KG1 (cell line): ENCODE measurements around the gene MYL3.
A peak's percentile ranks its signal among the peaks of the same experiment; 100 is the strongest.

Experiments used
- DNase-seq: peaks from one replicate; lab custom pipeline; 2025; lab: John Stamatoyannopoulos, UW

Gene MYL3

DNA sequence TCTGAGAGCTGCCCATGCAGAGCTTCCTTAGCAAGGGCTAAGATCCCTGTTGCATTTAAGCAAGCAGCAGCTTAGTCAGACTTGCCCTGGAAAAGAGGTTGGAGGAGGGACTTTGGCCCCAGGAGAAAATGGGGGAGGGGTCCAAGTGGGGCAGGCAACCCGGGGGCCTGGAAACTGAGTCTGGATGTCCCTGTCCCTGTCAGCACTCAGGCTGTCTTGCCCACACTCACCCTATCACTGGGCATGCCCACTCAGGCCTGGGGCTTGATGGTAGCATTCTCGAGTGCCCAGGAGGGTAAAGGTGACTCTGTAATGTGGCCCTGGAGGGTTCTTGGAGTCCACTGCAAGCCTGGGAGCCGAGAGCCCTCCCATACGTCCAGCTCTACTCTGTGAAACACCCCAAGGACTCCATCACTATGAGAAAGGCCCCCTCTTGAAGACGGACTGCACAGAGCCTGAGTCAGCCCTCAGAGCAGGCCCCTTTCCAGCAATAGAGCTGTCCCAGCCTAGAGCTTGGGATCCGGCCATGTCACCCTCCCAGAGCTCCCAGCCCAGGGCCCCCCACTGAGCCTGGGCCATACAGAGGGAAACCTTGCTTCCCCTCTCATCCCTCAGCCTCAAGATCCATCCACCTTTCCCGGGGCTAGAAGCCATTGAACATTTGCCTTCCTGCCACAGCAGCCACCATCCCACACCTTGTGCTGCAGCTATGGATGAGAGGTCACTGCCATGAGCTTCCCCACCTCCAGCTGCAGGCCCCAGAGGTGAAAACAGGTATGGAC lies 13.4 kb downstream of the MYL3 start:
- no peak for DNase-seq

DNA sequence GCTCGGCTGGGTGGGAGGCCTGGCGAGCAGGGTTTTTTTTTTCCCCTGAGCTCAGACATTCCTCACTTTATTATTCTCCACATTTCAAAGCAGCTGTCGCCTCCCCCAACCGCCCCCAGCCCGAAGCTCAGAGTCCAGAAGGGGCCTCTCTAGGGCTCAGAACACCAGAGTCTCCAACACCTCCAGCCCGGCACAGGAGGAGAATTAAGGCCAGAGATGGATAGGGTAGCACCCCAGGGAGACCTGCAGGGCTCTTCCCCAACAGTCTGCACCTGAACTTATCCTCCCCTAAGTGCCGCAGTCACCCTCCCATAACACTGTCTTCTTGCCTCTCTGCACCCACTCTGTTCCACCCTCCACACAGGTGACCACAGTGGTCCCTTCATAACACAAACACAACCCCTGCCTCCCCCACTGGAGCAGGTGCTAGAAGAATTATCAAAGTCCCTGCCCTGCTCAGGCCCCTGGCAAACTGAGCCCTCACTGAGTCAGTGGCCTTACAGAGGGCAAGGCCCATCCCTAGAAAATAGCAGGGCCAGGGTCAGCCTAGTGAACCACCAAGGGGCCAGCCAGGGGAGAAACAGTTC lies 14.1 kb downstream of the MYL3 start:
- DNase-seq = no peak

DNA sequence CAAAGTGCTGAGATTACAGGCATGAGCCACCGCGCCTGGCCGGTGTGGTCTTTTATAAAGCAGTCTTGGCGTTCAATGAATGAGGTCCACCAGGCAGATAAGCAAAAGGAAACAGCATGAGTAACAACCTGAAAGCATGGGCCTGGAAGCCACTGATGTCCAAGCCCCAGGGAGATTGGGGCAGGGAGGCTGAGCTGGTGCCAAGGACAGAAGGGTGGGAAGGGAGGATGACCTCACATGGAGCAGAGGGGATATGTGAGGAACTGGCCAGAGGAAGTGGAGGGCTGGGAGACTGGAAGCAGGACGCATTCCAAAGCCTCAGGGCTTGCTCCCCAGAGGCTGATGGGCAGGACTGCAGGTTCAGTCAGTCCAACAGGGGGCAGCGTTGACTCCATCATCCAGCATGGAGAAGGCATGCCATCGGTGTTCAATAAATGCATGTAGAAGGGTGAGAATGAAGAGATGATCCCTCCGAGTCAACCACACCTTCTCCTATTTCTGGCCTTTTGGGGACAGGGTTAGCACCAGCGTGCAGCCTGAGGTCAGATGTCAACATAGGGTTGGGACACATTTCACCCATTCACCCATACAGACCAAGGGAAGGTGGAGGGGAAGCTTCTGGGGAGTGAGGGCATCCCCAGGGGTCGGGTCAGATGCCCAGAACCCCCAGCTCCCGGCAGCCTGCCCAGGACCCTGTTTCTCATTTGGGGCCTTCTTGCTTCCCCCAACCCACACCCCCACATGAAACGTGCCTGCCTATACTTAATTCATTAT lies 14.8 kb downstream of the MYL3 start:
- no peak for DNase-seq

DNA sequence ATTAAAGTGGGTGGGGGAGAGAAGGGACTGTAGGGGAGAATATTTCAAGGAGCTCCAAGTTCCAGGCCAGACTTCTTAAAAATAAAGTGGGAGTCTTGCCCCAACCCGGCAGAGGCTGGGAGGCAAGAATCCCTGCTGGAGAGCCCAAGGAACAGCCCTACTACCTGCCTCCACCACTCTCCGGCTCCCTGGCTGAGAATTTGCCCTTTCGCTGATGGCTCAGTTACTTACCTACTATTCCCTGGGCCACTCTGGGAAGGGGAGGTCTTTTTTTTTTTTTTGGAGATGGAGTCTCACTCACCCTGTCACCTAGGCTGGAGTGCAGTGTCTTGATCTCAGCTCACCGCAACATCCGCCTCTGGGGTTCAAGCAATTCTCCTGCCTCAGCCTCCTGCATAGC lies 15.5 kb downstream of the MYL3 start:
- DNase-seq = no peak

DNA sequence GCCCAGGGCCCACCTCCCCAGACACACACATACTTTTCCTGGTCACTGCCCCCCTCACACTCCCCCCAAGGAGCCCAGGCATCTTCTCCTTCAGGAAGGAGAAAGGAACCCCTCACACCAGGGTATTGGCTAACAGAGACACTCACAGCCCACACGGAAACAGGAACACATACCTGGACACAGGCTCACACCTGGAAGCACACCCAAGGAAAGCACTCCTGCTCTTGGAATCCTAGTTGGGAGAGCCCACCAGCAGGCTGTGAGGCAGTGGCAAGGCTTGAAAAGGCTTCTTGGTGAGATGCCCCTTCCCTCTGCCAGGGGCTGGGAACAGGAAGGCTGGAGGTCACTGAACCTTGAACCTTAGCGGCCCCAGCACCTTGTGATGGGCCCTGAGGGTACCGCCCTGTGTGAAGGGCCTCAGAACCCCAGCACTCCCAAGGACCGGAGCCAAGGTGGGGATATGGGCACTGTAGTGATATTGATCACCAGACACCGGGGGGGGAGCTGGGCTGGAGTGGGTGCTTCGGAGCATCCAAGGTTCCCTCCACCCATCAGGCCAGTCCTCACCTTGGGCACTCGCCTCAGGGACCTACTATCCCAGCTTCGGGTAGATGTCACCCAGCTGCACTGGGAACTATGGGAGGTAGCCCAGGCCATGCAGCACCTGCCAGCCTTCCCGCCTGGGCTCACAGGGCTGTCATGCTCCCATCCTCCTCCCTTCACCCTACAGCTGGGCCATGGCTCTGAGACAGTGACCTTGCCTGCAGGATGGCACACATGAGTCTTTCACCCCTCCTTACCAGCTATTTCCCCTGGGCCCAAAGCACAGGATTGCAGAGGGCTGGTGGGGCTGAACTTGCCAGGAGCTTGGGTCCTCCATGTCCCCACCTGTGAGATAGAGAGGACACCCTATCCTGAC lies 16.4 kb downstream of the MYL3 start:
- DNase-seq = no peak

DNA sequence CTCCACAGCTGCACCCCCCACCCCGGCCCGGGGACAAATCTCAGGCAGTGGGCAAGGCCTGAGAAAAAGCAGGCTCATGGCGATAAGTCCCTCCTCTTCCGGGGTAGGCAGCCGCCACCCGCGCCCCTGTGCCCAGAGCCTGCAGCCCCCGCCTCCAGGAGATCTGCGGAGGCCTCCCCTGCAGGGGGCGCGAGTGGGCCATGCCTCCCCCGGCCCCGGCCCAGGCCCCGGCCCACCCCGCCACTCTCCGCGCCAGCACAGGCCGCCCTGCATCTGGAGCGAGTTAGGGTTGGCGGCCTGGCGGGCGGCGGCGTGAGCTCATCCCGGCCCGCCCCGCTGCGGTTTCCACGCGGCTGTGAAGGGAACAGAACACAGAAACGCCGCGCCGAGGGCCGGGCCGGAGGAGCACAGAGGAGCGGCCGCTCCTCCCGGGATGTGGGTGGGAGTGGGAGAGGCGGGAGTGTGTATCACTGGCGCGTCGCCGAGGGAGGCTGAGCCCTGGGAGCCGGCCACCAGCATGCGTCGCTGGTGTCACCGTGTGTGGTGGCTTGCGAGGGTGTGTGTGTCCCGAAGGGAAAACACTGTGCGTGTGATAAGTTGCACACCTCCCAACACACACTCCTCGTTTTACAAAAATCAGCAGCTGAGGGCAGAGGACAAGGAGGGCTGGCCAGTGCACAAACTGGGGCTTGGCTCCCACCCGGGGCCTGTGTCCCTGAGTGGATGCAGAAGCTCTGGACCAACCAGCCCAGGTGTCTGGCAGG lies 17.2 kb downstream of the MYL3 start:
- DNase-seq = peak; percentile 41

DNA sequence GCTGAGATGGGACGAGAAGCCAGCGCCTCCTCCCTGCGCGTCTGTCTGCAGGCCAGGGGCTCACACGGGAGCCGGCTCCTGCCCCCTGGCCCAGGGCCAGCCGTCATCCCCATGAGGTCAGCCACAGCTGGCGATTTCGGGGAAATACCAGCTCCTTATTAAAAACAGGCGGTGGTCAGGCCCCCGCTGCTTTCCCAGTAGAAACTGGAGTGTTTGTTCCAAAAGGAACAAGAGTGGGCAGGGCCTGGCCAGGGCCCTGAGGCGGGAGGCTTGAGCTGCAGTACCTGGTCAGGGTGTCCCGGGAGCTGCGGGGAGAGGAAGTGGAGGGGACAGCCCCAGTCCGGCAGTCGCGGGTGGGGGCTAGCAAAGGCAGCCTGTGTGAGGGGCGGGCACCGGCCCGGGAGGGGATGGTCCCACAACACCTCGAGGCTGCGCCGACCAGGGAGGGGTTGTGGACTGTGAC lies 17.8 kb downstream of the MYL3 start:
- no peak for DNase-seq

DNA sequence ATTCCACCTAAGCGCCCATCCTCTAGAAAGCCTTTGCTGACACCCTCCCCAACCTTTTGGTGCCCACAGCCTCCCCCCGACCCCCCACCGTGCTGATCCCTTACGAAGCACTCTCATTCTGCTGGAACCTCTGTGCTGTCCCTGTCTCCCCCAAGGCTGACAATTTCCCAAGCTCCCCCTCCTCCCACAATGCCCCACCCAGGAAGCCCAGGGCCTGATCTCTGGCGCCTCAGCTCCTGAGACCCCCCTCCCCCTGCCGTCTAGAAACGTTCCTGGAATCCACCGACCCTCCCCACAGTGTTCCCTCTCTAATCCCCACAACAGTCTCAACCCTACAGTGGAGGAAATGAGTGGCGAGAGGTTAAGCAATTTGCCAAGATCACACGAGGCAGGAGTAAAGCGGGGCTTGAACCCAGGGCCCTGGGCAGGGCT lies 18.3 kb downstream of the MYL3 start:
- DNase-seq = no peak

DNA sequence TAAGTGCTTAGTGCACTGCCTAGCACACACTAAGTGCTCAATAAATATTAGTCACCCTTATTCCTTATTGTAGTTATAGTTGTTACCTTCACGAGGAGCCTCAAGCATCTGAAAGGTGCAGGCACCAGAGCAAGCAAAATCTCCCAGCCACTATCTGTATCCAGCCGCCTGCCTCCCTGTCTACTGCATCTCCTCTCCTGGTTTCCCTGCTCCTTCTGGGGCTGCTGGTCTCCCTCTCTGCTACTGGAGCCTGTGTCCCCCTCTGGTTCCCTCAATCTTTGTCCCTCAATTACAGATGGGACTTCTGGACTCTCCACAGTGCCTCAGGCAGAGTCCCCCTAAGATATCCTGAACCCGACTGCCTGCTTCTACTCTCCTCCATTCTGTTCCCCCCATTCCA lies 18.8 kb downstream of the MYL3 start:
- no peak for DNase-seq

DNA sequence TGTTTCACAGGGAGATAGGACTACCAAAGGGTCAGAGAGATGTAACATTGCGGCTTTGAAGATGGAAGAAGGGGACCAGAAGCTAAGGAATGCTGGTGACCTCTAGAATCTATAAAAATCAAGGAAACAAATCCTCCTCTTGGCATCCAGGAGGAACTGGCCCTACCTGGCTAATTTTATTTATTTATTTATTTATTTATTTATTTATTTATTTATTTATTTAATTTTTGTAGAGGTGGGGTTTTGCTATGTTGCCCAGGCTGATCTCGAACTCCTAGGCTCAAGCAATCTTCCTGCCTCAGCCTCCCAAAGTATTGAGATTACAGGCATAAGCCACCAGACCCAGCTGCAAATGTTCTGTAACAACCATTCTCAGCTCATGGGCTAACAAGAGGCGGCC lies 19.7 kb downstream of the MYL3 start:
- no peak for DNase-seq

DNA sequence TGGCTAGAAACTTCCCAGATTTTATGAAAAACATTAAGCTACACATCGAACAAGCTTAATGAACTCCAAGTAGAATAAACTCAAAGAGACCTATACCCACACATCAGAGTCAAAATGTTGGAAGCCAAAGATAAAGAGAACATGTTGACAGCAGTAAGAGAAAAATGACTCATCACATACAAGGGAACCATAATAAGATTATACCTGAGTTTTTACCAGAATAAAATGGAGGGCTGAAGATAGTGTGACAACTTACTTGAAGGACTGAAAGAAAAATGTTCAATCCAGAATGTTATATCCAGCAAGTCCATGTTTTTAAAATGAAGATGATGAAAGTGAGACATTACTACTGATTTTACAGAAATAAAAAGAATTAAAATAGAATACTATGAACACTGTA lies 22.8 kb downstream of the MYL3 start:
- no peak for DNase-seq

DNA sequence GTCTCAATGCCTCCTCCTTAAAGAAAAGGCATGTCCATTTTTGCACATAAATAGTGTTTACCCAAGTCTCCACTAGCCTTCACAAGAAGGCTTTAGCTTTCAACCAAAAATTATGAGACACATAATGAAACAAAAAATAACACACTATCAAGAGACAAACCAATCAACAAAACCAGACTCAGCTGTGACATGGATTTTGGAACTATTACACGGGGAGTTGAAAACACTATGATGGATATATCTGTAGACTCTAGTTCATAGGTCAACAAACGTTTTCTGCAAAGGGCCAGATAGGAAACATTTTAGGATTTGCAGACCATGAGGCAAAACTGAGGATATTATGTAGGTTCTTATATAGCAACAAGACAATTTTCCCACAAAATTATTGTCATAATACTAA lies 24.9 kb downstream of the MYL3 start:
- no peak for DNase-seq

DNA sequence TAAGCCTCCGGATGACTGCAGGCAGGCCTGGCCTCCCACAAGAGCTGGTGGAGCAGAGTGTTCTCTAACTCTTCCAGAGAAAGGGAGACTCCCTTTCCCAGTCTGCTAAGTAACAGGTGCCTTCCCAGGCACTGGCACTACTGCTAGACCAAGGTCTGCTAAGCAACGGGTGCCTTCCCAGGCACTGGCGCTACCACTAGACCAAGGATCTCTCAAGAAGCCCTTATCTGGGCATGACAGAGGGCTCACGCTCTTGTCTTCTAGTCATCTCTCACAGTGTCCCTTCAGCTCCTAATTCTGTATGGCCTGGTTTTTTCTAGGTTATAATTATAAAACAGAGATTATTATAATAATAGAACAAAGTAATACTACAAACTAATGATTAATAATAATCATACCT lies 27.8 kb downstream of the MYL3 start:
- DNase-seq = no peak

DNA sequence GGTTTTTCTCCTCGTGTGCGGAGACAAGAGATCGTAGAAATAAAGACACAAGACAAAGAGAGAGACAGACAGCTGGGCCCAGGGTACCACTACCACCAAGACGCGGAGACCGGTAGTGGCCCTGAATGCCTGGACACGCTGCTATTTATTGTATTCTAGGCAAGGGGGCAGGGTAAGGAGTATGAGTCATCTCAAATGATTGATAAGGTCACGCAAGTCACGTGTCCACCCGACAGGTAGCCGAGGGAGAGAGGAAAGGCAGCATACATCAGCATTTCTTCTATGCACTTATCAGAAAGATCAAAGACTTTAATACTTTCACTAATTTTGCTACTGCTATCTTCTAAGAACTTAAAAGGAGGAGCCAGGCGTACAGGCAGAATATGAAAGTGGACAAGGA lies 28.2 kb downstream of the MYL3 start:
- no peak for DNase-seq

DNA sequence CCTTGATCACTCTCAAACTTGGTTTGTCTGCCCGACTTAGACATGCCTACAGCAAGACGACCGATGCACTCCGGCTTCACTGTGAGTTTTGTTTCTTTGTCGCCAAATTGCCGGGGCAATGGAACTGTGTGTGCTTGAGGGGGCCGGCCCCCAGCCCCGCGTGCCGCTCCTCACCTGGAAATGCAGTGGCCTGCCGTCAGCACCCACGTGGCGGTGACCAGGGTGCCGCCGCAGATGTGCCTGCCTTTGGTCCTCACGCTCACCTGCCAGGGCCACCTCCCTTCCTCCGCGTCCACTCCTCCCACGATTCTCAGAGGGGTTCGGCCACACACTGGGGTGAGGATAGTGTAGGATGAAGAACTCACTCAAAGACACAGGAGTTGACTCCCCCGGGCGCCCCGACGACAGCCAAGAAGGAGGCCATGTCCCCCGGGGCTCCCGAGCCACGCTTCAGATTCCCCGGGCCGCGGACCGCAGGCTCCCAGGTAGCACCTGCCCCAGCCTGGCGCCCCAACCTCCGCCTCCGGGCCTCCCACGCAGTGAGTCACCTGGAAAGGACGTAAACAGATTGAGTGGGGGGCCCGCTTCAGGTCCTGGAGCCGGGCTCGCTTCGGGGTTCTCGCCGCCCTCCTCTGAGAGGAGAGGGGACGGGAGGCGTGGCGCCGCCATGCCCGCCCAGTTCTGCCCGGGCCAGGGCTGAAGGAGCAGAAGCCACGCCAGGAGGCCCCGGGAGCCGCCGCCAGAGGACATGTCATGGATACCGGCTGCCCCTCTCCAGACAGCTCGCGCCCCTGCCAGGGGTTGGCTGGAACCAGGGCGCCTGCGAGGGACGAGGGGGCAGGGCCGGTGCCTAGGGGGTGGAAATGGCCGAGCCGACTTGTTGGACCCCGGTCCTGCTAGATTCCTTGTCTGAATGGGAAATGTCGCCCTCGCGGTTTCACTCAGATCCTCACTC lies 29.6 kb downstream of the MYL3 start:
- no peak for DNase-seq

DNA sequence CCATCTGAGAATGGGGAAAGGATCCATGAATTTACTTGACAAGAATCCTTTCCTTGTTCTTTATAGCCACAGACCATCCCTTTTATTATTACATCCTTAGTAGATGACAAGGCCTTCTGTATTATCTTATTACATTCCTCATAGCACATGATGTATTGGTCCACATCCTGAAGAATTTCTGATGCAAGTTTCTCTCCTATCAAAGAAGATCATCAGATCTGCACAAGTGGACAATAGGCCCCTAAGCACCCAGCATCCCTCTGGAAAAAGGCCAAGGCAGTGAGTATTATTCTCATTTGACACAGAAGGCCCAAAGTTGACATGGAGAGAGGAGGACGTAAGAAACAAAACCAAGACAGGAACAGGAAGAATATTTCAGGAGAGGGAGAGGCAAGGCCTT lies 31.4 kb downstream of the MYL3 start:
- no peak for DNase-seq

DNA sequence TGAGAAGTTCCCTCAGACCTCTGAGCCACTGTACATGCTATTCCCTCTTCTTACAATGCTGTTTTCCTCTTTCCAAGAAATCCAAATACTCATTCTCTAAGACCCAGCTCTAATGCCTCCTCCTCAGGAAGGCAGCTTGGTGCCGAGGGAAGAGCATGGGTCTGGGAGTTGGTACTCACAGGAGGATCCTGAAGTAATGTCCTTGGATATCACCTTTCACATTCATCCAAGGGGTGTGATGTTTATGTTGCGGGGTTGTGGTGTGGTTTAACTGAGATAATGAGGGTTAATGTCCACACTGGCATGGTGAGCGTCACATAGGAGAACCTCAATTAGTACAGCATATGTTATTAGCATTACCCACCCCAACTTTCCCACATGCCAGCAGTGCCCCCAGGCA lies 31.9 kb downstream of the MYL3 start:
- no peak for DNase-seq

DNA sequence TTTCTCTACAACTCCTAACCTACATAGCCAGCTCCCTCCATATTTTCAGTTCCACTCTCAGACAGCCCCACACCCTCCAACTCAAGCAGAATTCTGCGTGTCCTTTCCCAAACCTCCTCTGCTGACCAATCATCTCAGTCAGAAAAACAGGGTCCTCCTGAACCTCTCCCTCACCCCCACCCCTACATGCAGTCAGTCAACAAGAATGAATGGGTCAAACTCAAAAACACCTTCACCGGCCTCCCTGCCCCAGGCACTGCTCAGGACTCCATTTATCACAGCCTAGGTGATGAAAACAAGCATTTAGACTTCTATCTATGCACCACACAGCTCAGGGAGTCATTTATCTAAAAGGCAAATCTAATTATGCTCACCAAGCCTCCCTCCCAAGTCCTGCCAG lies 32.4 kb downstream of the MYL3 start:
- no peak for DNase-seq

DNA sequence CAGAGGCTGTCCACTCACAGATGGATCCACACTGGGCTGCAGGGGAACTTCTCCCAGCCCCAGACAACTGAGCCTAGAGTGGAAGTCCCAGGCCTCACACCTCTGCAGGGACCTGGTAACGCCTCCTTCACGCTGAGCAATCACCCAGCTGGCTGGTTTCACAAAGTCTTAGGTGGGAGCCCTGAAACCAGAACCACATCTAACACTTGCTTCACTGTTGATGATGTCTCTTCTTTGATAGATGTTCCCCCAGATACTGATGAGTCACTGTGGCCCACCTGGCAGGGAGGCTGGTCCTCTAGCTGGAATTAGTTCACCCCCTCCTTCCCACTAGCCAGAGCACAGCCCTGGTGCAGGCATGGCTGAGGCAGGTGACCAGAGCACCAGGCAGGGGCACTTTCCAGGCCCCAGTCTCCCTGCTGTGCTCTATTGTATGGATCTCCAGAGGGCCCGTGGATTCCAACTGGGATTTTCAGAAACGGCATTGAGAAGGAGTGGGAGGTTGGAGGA lies 33.5 kb downstream of the MYL3 start:
- no peak for DNase-seq

DNA sequence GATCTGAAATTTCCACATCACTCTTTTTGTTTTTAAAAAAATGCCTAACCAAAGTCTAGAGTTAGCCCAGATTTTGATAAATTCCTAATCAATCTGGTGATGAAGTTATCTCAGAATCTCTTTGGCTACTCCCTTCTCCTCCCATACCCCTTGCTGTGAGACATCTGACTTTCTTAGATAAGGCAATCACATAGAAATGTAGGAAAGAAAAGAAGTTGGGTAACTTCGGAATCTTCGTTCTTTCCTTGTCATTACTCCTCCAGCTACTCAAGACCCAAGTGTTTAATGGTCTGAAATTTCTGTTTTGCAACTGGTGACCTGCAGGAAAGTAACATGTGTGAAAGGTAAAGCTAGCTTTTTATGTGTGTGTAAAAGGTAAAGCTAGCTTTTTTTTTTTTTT lies 37.8 kb downstream of the MYL3 start:
- no peak for DNase-seq
